D721Med (cell line): ENCODE results near the gene CLUH.

ENCODE experiments used
- DNase-seq: peaks from one replicate; pipeline ENCODE4 v3.0.0; 2011; ENCODE audit warnings: low spot score; ENCODE audit not compliant: insufficient read length
- FAIRE-seq: peaks from 2 replicates; lab custom pipeline; 2011; peaks lifted over from hg19 to GRCh38; lab: Jason Lieb, UNC
- CTCF ChIP-seq: IDR thresholded peaks from 2 replicates; pipeline ENCODE4 v1.5.1; 2012; ENCODE audit warnings: mild to moderate bottlenecking, control low read depth; ENCODE audit not compliant: insufficient read depth; ENCODE audit errors: missing control alignments

Gene CLUH

GRCh38 chr17:2719861-2720260, 8.3 kb upstream of the CLUH start:
- DNase-seq (no peak), FAIRE-seq (no peak)
- TF ChIP-seq CTCF, result no peak

GRCh38 chr17:2718150-2718938, 6.8 kb upstream of the CLUH start:
- no peak for TF ChIP-seq CTCF
- DNase-seq, result no peak
- no peak for FAIRE-seq

- DNase-seq (no peak), FAIRE-seq (no peak)
- no peak for TF ChIP-seq CTCF
Observed at GRCh38 chr17:2716649-2717048, 5.1 kb upstream of the CLUH start.

- FAIRE-seq (no peak), DNase-seq (no peak)
- TF ChIP-seq CTCF, result no peak
Observed at GRCh38 chr17:2713881-2714280, 2.3 kb upstream of the CLUH start.

- no peak for FAIRE-seq
- DNase-seq, result no peak
Observed at GRCh38 chr17:2712300-2713043, 908 bp upstream of the CLUH start.

GRCh38 chr17:2710803-2711607, 559 bp downstream of the CLUH start:
- FAIRE-seq (no peak), DNase-seq (no peak)

More at GRCh38 chr17:2712300-2713043, 908 bp upstream of the CLUH start:
- no peak for TF ChIP-seq CTCF

More at GRCh38 chr17:2710803-2711607, 559 bp downstream of the CLUH start:
- TF ChIP-seq CTCF, result no peak
